ENCODE measurements around the gene ABHD1.

DNA sequence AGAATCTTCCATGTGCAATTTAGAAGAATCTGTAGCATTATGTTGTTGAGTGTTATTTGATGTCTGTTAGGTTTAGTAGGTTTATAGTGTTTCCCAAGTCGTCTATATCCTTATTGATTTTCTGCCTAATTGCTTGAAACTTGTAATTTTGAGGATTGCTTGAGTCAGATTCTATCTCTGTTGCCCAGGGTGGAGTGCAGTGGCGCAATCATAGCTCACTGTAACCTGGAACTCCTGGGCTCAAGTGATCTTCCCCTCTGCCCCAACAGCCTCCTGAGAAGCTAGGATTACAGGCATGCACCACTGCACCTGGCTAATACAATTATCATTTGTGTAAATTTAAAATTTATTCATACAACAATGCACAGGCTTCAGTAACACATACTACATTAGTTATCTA lies 22.1 kb downstream of the ABHD1 start:
- no peak for TF ChIP-seq CTCF (IDR thresholded peaks at IDR 0.05; ENCODE audit: extremely low read depth in 1 of 2, insufficient read depth in 1 of 2, low read depth in 1 of 2, low read length in 2 of 2)
- no peak for TF ChIP-seq MAX (IDR thresholded peaks at IDR 0.05; ENCODE audit: insufficient read depth, insufficient read length)
- TF ChIP-seq POLR2A (IDR thresholded peaks at IDR 0.05; ENCODE audit: low read depth, low read length), result no peak
- TF ChIP-seq EZH2 (IDR thresholded peaks at IDR 0.05; ENCODE audit: borderline replicate concordance, low read depth, low read length, severe bottlenecking), result no peak
- TF ChIP-seq POLR2AphosphoS5 (IDR thresholded peaks at IDR 0.05; ENCODE audit: insufficient read depth, low read depth, low read length), result no peak
- TF ChIP-seq MYC (IDR thresholded peaks at IDR 0.05; ENCODE audit: low read depth, low read length), result no peak
- TF ChIP-seq JUN (IDR thresholded peaks at IDR 0.05; ENCODE audit: borderline replicate concordance, insufficient read depth, insufficient read length, low read depth), result no peak
- TF ChIP-seq FOS (IDR thresholded peaks at IDR 0.05; ENCODE audit: borderline replicate concordance, insufficient read depth, low read length), result no peak
- no peak for TF ChIP-seq GATA2 (IDR thresholded peaks at IDR 0.05; ENCODE audit: insufficient read depth, insufficient read length, low read depth, low read length)

All from endothelial cell of umbilical vein (primary cell).